NCI-H82 treated with DMSO at 0.1 percent for 48 hours (cell line): Measurements from ENCODE around the gene PC.
"Not testable (repeated sequence)": the region's sequence is repeated elsewhere in the genome, so short reads cannot be mapped to it uniquely, and the experiment has no call there.

ENCODE experiments used
- DNase-seq: peaks from one replicate; lab custom pipeline; 2025; ENCODE audit not compliant: unreplicated experiment; lab: John Stamatoyannopoulos, UW

The PC gene

DNA sequence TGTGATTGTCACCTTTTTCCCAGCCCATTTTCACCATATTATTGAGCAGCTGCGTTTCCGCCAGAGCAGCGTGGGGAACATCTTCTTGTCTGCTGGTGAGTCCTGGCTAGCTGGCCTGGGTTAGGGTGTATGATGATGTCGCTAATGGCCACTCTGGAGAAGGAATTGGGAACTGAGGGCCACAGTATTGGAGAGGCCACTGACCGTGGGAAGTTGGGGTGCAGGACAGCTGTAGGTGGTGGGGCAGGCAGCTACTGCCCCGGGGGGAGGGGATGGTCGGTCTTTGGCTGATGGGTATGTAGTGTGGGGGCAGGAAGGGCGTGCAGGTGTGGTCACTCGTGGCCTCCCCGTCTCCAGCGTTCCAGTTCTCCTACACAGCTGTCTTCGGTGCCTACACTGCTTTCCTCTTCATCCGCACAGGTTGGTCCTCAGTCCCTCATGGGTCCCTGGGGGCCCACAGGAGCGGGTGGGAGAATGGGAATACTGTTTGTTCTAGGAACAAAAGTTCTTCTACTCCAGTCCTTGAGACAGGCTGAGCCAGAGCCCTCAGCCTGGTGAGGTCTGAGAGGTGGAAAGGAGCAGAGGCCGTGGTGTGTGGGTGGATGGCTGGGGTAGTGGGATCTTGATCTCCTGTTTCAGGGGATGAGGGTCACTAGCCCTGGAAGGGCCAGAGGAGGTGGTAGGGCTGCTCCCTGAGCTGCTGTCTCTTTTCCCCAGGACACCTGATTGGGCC is 112.9 kb downstream of the PC start:
- DNase-seq, result no peak

DNA sequence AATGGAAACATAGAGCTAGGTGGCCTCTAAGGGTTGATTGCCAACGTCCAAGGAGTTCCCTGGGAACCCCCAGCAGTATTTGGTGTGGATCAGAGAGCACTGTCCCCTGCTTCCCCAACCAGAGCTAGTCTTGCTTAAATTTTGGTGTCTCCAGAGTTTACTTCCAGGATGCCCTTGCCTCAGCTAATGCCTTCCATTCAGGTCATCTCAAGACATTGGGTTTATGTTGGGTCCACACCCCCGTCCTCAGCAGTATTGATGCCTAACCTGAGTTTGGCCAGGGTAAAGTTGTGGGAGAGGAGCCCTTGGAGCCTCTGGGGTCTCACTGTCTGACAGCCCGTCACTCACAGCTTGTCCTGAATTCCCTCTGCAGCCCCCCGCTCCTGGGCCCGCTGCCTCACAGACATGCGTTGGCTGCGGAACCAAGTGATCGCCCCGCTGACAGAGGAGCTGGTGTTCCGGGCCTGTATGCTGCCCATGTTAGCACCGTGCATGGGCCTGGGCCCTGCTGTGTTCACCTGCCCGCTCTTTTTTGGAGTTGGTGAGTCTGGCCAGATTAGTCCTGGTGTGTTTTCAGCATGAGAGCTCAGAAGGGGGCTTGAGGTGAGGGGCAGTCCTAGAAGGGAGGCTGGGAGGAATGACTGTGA is 113.6 kb downstream of the PC start:
- no peak for DNase-seq

DNA sequence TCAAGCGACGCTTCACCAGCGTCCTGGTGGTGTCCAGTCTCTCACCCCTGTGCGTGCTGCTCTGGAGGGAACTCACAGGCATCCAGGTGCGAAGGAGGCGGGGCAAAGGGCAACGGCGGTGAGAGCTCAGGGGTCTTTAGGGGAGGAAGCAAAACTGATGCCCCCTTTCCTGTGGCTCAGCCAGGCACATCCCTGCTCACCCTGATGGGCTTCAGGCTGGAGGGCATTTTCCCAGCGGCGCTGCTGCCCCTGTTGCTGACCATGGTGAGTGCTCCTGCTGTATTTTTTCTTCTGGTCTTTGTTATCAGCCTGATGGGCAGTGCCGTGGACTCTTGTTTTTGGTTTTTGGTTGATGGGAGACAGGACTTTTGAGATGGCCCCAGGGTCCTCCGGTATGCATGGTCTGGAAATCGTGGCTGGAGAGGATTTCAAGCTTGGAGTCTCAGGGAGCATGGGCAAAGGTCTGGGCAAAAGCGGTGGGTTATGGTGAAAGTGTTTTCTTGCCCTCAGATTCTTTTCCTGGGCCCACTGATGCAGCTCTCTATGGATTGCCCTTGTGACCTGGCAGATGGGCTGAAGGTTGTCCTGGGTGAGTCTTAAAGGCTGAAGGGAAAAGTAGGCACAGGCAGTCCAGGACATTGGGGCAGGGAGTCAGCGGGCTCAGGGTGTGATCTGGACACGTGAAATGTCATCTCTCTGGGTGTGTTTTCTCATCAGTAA is 114.2 kb downstream of the PC start:
- DNase-seq, result no peak

DNA sequence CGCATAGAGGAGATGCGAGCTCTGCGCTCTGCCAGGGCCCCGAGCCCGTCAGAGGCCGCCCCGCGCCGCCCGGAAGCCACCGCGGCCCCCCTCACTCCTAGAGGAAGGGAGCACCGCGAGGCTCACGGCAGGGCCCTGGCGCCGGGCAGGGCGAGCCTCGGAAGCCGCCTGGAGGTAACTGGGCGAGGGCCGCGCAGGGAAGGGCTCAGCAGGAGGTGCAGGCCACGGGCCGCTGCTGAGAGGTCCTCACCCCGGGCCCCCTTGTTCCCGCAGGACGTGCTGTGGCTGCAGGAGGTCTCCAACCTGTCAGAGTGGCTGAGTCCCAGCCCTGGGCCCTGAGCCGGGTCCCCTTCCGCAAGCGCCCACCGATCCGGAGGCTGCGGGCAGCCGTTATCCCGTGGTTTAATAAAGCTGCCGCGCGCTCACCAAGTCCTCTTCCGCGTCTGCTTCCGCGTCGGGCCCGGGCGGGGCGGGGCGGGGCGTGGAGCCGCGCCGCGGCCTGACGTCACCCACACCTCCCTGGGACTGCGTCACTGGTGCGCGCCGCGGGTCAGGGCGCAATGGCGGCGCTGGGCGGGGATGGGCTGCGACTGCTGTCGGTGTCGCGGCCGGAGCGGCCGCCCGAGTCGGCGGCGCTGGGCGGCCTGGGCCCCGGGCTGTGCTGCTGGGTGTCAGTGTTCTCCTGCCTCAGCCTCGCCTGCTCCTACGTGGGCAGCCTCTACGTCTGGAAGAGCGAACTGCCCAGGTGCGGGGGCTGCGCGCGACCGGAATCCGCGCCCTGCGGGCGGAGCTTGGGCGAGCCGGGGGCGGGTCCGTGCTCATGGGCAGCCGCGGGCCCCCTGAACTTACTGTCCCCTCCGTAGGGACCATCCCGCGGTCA is 115.0 kb downstream of the PC start, which contains the start of gene RCE1:
RCE1 (plus strand) TSS at position 546 of the 880 bp plus-strand sequence; CDS start at position 561, 15 bp downstream.
- peak; percentile 21 for DNase-seq

DNA sequence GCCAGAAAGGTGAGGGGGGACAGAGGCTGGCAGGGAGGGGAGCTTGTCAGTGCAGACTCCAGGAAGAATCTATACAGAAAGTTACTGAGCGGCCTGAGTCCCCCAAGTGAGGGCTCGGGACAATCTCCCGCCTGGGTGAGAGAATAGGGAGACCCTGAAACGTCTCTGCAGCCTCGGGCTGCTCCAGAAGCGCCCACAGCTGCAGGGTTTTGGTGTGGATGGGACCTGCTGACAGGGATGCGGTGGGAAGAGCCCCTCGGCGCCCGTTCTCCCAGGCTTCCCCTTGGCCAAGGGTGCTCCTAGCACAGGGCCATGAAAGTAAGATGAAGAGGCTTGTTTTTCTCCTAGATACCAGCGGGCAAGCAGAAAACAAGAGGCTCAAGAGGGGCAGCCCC is 115.7 kb downstream of the PC start:
- DNase-seq, result no peak

DNA sequence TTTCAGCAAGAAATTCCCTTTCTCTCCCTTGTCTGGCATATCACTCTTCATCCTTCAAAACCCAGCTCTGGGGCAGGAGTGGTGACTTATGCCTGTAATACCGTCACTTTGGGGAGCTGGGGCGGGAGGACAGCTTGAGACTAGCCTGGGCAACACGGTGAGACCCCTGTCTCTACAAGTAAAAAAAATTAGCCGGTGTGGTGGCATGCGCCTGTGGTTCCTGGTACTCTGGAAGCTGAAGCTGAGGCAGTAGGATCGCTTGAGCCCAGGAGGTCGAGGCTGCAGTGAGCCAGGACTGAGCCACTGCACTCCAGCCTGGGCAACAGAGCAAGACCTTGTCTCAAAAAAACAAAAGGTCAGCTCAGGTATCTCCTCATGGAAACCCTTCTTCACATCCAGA is 116.3 kb downstream of the PC start:
- no peak for DNase-seq

DNA sequence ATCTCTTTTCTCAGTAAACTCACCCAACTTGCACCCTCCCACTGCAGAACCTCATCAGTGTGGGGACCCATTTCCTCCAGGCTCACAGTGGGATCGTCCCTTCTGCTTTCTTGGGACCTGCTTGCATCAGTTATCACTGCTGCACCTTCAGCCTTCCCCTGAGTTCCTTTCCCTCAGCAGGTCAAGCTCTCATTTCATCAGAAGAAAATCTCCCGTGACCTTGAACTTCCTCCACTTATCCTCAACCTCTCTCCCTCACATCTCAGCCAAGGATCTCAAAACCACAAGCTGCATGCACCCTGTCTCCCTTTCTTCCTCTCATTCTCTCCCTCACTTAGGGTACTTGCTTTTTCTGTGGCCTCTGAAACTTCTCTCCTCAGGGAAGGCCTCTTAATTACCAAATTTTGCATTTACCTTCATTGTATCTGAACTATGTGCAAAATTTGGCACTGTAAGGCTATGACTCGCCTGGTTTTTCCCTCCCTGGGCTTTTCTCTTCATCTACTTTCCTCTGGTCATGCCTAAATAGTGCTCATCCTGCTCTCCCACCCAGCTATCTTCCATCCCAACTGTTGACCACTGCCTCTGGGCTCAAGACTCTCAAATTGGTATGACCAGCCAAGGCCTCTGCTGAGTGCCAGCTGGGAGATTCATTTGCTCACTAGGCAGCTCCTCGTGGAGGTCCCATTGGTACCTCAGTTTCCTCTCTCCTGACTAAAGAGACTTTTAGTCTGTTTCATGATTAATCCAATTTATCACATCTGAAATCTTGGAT is 117.7 kb downstream of the PC start:
- no peak for DNase-seq

DNA sequence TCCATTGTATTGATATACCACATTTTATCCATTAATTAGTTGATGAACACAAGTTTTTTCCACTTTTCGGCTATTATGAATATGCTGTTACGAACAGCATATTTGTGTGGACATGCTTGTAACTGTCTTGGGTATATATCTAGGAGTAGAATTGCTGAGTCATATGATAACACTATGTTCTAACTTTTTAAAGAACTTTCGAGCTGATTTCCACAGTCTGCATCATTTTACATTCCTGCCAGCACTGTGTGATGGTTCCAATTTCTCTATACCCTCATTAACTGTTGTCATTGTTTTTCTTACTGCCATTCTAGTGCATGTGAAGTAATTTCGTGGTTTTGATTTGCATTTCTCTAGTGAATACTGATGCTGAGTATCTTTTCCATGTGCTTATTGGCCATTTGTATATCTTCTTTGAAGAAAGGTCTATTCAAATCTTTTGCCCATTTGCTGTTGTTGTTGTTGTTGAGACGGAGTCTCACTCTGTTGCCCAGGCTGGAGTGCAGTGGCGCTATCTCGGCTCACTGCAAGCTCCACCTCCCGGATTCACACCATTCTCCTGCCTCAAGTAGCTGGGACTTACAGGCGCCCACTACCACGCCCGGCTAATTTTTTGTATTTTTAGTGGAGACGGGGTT is 122.3 kb downstream of the PC start:
- no peak for DNase-seq

DNA sequence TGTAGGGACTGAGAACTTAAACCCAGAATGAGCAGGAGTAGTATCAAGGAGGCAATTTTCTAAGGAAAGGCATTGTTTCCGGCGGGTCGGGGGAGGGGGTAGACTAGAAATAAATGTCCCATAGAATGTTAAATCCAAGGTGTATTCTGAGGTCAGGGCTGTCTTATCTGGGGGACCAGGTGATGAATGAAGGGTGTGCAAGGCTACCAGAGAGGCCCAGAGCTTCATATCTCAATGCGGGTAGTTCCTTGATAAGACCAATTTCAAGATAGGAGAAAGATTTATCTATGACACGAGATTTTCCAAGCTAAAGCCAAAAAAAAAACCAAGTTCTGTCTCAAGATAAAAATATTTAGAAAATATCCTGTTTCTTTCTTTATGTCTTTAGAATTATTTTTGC is 123.2 kb downstream of the PC start:
- no peak for DNase-seq

DNA sequence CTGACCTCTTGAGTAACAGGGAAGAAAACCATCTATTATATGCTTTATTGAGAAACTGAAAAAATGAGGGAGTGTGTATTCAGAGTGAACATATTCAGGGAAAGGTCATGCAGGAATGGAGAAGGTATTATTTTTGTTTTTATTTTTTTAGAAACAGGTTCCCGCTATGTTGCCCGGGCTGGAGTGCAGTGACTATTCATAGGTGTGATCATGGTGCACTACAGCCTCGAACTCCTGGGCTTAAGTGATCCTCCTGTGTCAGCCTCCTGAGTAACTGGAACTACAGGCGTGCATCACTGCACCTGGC is 123.7 kb downstream of the PC start:
- DNase-seq, result no peak

DNA sequence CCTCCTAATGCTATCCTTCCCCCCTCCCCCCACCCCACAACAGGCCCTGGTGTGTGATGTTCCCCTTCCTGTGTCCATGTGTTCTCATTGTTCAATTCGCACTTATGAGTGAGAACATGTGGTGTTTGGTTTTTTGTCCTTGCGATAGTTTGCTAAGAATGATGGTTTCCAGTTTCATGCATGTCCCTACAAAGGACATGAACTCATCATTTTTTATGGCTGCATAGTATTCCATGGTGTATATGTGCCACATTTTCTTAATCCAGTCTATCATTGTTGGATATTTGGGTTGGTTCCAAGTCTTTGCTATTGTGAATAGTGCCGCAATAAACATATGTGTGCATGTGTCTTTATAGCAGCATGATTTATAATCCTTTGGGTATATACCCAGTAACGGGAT is 133.6 kb downstream of the PC start:
- not testable (repeated sequence) for DNase-seq

DNA sequence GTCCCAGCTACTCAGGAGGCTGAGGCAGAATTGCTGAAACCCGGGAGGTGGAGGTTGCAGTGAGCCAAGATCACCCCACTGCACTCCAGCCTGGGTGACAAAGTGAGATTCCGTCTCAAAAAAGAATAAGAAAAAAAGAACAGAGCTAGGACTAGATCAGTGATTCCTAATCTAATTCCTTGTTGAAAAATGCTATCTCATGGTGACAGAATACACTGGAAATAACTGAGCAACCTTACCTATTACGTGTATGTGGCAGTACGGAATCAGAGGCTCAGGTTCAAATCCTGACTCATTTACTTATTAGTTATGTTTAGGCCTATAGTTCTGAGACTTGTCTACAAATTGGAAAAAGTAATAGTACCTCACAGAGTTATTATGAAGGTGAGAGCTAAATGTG is 134.5 kb downstream of the PC start:
- no peak for DNase-seq

DNA sequence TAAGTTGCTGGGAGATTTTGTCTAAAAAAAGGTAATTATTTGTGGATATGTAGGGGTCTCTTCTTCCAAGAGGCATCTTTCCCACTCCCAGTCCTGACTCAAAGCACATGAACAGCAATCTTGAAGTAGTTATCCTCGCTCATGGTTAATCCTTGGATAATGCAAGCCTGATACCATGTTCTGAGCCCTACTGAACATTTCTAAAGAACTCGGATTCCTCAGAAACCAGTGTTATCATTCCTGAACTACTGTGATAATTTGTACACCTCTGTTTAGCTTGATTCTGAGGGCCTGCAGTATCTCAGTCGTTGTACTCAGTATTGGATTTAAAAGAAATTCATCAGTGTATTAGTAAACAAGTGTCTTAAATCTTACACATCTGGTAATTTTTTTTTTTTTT is 137.3 kb downstream of the PC start:
- DNase-seq, result peak; percentile 3

DNA sequence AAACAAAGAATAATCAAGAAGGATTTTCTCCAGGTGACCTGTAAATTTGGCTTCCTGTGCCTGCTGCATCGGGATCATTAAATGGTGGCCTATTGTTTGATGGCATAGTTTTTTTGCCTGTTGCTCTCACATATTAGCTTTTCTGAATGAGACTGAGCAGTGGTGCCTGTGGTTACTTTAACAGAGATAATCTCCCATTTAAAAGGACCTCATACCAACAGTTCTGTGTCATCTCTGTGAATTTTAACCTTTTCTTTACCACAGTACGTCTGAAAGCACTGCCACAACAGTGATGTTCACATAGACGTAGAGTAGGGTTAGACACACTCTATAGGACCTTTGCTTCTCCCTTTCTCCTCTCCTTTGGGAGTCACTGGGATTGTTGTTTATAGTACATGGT is 137.8 kb downstream of the PC start:
- DNase-seq, result no peak

DNA sequence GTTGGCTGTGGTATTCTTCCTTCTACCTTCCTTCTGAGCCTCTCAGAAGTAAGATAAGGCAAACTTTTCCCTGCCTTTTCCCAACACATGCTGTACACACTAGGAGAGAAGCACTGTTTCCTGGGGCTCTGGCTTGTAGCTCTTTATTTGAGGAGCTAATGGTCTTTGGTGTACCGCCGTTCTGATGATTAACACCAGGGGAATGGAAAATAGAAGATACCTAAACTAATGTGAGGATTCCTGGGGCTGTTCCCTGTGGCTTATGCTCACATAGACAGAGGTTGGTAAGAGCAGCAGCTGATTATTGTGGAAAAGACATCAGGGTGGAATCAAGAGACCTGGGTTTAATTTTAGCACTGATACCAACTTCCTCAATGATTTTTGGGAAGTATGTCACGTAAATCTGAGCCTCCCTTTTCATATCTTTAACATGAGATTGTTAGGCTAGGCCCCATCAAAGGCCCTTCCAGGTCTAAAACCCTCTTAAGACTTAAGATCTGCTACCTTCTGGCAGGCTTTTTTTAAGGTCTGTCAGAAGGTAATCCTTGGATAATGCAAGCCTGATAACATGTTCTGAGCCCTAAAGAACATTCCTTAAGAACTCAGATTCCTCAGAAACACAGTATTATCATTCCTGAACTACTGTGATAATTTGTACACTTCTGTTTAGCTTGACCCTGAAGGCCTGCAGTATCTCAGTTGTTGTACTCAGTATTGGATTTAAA is 139.8 kb downstream of the PC start:
- peak; percentile 62 for DNase-seq

DNA sequence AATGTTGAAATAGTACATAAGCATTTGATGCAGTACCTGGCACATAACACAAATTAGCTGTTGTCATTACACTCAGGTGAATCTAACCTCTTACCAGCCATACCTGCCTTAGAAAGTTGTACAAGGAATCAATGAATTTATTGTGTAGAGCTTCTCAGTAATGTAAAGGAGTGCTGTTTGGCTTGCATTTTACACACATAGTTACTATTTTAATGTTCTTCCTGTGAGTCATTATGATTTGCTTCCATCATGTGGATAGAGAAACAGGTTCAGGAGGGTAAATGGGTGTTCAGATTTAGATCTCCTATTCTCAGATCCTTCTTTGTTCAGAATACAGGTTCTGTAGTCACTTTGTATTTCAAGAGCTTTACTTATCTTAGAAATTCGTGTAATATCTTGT is 142.5 kb downstream of the PC start:
- DNase-seq, result no peak

DNA sequence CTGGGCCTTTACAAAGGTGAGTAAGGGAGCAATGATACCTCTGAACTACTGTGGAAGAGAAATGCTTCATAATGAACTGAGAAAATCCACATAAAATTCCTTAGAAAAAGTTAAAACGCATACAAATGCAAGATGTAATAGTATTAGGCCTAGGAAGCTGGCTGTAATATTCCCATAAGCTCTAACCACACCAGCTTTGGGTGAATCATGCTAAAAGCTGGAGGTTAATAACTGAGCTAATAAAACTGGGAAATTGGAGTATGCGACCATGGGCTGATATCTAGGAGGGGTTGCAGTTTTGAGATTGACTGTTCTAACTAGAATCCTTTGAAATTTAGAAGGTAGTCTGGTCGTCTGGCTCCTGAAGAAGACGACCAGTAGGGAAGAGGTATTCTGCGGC is 143.5 kb downstream of the PC start:
- DNase-seq, result no peak

DNA sequence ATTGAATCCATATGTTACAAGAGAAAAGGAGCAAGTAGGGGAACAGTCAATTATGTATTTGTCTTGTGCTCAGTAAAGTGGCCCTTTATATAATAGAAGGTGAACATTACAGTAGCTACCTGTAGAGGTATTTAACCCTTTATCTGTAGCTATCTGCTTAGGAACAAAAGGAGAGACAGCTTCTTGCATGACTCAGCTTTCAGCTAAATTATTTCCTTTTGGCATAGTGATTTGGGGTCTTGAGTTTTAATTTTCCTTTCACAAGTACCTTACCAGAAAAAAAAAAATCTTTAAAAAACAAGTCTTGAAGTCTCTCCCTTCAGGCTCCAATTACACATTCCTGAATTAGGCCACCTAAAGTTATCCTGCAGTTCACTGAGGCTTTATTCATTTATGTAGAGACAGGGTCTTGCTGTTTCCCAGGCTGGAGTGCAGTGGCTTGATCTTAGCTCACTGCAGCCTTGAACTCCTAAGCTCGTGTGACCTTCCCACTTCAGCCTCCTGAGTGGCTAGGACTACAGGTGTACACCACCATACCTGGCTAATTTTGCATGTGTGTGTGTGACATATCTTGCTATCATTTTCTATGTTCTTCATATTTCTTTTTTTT is 147.5 kb downstream of the PC start:
- no peak for DNase-seq

DNA sequence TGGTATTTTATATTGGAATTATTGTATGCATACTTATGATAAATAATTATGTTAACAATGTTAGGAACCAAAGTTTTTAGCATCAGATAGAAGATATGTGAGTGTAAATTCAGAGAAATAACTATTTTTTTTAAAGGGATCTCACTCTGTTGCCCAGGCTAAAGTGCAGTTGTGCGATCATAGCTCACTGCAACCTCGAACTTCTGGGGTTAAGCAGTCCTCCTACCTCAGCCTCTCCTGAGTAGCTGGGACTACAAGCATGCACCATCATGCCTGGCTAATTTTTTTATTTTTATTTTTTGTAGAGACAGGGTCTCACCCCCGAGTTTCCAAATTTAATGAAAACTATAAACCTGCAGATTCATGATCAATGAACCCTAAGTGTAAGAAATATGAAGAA is 148.6 kb downstream of the PC start:
- no peak for DNase-seq
